NCI-H2081 (cell line): ENCODE data around the gene CREB5.

Source experiments
- DNase-seq, 2 experiments: peaks; one replicate each; lab custom pipeline; 2025; lab: John Stamatoyannopoulos, UW

Gene CREB5

DNA sequence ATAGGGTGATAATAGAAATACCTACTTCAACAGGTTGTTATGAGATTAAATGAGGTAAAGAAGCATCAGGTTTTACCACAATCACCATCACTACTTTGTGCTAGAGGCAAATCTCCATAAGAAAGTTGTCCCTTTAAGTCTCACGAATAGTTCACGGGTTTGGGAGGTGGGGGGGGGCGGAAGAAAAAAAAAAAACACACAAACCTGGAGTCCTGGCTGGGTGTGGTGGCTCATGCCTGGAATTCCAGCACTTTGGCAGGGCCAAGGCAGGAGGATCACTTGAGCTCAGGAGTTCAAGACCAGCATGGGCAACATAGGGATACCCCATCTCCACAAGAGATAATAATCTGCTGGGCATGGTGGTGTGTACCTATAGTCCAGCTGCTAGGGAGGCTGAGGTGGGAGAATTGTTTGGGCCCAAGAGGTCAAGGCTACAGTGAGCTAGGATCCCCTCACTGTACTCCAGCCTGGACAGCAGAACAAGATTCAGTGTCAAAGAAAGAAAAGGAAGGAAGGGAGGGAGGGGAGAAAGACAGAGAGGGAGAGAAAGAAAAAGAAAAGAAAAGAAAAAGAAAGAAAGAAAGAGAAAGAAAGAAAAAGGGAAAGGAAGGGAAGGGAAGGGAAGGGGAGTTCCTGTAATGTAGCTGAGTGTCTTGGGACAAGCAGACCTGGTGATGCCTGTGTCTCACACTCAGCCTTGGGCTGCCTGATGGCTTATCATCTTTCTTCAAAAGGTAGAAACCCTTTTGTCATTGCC, 231.4 kb downstream of the CREB5 start:
- DNase-seq, result no peak

- DNase-seq, result no peak
Measured at GRCh38 chr7:28645866-28646265, 233.5 kb downstream of the CREB5 start.

DNA sequence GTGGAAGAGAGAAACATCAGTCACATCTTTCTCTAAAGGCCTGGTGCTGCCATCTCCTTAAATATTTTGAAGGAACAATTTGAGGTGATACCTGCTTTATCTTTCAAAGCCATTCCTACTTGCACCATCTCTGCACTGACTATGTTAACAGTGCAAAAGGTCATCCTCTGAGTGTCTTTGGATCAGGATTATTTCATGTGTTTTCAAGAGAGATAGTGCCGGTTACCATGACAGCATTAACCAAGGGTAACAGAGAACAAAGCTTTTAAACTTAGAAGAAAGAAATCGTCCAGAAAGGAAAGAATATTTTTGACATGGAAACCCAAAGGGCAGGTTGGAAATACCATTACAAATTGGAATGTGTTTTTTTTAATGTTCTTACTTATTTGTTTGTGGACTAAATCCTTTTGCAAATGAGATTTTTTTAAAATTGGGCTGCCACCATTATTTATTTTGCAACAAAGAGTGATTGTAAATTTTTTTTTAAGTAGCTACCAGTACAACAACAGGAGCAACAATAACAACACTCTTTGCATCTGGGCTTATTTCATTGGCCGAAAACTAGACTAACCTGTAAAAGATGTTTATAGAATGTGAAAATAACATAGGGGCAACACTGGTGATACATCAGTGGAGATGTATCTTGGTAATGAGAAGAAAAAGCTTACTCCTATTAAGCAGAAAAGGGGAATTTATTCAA, 234.2 kb downstream of the CREB5 start:
- no peak for DNase-seq

DNA sequence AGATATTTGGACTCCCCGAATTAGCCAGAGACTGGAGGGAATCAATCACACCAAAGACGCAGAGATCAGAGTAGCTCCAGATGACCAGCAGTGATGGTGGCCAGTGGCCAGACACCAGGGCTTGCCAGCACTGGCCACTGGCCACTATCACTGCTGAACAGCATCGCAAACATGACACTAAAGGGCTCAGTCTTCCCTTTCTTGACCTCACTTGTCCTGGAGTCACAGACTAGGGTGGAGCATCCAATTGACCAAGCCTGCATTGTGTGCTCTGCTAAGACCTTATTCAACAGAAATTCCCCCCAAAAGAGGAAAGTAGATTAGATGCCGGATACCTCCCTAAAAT, 234.7 kb downstream of the CREB5 start:
- DNase-seq, result no peak

- no peak for DNase-seq
Measured at GRCh38 chr7:28649189-28649588, 236.9 kb downstream of the CREB5 start.

- DNase-seq, result no peak
Measured at GRCh38 chr7:28649811-28650210, 237.5 kb downstream of the CREB5 start.

- DNase-seq, result no peak
Measured at GRCh38 chr7:28654110-28654509, 241.8 kb downstream of the CREB5 start.

DNA sequence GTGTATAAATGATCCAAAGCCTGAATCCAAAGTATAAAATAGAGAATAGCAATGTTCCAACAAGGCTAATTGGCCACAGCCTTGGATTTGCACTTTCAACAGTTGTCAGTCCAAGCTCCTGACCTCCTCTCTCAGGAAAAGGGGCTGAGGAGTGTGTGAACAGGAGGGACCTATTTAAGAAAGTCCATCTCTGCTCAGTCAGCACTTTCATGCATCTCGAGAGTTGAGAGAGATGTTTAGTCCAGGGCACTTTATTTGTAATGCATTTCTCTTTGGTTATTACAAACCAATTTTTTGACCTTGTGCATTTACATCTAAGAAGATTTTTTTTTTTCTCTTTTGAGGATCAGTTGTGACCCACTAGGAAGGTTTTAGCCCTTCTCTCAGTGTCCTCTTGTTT, 244.2 kb downstream of the CREB5 start:
- no peak for DNase-seq

DNA sequence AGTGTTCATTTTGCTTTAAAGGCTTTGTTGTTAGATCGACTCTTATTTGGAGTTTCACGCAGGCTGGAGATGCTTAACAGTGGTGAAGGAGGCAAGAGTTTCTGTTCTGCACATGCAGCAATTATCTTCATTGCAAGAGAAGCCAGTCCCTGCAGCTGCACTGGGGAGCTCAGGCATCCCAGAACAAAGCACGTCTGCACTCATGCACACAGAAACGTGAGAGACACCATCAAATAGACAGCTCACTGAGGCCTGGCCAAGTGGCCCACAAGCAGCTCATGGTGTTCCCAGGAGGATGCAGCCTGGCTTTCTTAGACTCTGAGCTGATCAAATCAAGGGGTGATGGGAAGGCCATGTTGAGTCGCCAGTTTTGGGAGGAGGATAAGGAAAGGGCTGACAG, 246.1 kb downstream of the CREB5 start:
- no peak for DNase-seq

- no peak for DNase-seq
Measured at GRCh38 chr7:28660132-28660531, 247.8 kb downstream of the CREB5 start.

DNA sequence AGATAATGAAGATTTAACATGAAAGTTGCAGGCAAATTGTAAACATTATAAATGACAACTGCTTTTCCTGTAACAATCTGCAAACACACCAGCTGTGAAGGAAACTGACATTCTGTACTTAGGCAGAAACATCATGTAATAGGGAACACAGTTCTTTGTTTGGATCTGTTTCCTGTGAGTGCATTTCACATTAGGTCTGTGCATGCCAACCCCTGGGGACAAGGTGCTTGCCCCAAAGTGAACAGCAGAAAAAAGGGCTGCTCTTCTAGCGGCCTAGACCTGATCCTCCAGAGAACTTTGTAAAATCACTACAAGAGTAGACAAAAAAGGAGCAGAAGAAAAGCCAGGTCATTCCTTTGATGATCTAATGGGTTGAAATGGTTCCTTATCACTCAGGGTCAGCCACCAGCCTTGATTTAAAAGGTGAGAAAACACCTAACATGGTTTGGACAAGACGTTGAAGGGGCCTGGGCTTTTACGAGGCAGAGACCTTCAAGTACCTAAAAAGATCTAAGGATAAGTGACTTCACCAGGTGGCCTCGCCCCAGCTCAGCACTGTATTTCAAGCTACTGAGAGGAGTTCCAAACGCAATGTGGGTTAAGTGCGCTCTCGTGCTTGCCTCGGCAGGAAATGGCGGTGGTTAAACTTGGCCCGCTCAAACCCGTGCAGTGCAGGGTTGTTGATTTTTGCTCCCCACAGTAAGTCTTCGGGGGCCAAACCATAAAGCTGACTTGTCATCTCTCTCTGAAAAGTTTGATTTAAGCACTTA, 249.7 kb downstream of the CREB5 start:
- peak; percentile 25 to 42 for DNase-seq

DNA sequence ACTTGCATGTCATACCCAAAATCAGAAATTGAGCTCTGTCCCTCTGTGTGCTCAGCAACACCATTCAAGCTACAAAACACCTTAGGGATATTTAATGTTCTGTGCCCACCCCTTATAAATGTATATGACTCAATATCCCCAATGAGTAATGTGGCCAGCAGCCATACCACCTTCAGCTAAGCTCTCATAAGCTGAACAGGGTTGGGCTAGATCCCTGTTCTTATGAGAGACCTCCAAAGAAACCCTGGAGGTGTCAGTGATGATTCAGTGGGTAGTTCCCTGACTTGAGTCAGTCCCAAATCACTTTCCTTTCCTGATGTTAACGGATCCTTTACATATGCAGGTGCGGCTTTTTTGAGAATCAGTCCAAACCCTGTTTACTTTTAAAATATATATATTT, 253.8 kb downstream of the CREB5 start:
- no peak for DNase-seq

- no peak for DNase-seq
Measured at GRCh38 chr7:28668085-28668484, 255.8 kb downstream of the CREB5 start.

- no peak for DNase-seq
Measured at GRCh38 chr7:28669330-28669729, 257.0 kb downstream of the CREB5 start.

- no peak for DNase-seq
Measured at GRCh38 chr7:28671526-28671925, 259.2 kb downstream of the CREB5 start.

- DNase-seq, result peak in 1 of 2 experiments; percentile 24
Measured at GRCh38 chr7:28672397-28672797, 260.1 kb downstream of the CREB5 start.

DNA sequence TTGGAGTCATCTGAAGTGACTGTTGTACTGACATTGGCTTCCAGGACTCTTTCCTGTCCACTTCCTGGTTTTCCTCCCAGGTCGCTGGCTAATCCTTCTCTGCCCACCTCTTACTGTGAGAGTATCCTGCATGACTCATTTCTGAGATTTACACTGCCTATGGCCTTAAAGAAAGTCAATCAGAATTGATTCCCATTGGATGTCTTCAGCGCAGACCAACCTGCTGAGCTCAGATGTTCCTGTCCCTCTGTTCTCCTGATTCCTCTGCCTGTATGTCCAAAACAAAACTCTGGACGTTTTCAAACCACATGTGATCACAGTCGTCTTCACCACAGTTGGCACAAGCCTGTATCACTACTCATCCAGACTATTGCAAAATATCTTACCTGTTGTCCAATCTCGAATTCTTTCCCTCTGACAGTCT, 262.1 kb downstream of the CREB5 start:
- DNase-seq, result no peak

- DNase-seq, result no peak
Measured at GRCh38 chr7:28675429-28675828, 263.1 kb downstream of the CREB5 start.

GRCh38 chr7:28677668-28678067, 265.4 kb downstream of the CREB5 start:
- DNase-seq, result no peak

GRCh38 chr7:28678431-28678965, 266.2 kb downstream of the CREB5 start:
- DNase-seq, result no peak

DNA sequence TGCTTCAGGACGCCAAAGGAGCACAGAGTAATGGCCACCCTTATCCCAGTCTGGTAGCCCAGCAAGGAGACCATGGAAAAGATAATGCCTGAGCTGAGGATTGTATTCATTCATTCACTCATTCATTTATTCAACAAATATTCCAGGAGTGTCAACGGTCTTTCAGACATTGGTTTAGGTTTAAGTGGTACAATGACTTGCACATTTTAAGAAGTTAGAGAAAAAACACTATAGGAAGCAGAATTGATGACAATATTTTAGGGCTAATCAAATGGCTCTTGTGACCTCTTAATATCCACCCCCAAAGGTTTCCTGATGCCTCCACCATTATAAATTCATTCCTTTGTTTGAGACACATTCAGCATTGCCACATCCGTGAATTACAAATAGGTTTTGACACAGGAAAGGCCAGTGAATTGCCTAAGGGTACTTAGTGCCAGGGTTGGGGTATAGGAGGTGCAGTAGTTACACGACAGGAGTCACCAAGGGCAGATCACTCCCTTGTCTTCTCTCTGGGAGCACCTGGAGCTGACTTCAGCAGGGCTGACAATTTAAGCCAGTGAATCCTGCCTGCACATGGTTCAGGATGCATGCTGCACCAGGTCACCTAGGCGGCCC, 269.5 kb downstream of the CREB5 start:
- no peak for DNase-seq

- no peak for DNase-seq
Measured at GRCh38 chr7:28682801-28683200, 270.5 kb downstream of the CREB5 start.
